Epidermal melanocyte (primary cell): ENCODE results near the gene CAPSL.
"Not testable (repeated sequence)": the region's sequence is repeated elsewhere in the genome, so short reads cannot be mapped to it uniquely, and the experiment has no call there.

Source experiments
- DNase-seq: peaks from one replicate; pipeline ENCODE4 v3.0.0; 2011; ENCODE audit warnings: low spot score; ENCODE audit not compliant: insufficient read length

The CAPSL gene

DNA sequence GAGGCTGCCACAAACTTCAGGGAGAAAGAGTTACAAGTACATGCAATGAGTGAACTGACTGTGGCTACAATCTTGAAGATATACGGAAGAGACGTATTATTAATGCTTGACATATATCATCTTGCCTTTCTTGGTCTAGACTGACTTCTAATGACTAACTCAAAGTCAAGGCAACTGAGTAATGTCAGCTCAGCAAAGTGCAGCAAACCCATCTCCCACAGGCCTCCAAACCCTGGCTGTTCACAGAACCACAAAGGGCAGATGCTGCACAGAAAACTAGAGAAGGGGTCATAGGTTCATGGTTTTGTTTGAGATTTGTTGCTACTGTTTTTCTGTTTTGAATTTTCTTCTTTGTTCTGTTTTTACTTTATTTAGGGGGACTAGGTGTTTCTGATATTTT is 60.8 kb downstream of the CAPSL start:
- no peak for DNase-seq

DNA sequence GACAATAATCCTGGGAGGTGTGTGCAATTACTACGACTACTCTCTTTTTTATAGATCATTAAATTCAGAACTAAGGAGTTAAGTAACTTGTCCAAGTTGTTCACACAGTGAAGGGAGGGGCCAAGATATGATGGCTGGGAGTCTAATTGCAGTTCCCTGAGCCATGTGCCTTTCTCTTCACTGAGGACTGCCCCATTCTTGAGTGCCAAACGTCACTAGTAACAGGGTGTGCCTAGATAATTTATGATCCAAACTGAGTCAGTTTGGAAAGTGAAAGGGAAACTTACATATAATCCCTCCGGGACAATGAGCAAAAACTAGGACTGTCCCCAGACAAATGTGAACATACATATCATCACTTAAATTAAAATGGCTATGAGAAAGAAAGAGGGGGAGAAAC is 61.5 kb downstream of the CAPSL start:
- no peak for DNase-seq

DNA sequence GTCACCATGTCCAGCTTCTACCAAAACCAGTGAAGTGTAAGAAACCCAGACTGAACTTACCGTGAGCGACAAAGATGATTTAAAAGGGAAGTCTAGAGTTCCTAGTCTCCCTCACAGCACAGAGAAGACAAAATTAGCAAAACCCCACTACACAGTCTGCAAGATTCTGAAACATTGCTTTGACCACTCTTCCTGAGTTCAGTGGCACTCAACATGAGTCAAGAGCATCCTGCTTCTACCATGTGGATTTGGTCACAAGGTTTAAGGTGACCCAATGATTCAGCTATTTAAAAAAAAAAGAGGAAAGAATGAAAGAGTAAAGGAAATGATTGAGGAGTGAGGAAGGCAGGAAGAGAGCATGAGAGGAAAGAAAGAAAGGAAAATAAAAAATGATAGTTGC is 62.0 kb downstream of the CAPSL start:
- no peak for DNase-seq

DNA sequence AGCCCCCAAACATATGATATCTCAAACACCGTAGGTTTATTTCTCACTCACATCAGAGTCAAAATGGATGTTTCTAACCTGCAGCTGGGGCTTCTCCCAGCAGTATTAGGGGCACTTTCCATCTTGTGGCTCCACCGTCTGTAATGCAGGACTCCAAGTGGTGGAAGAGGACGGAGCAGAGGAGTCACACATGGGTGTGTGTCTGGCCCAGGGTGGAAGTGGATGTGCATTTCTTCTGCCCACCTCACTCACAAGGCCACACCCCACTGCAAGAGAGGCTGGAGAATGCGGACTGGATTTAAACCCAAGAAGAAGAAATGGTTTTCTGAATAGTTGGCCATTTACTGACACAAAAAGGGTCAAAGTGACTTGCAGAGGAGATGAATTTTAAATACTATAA is 67.8 kb downstream of the CAPSL start:
- no peak for DNase-seq

DNA sequence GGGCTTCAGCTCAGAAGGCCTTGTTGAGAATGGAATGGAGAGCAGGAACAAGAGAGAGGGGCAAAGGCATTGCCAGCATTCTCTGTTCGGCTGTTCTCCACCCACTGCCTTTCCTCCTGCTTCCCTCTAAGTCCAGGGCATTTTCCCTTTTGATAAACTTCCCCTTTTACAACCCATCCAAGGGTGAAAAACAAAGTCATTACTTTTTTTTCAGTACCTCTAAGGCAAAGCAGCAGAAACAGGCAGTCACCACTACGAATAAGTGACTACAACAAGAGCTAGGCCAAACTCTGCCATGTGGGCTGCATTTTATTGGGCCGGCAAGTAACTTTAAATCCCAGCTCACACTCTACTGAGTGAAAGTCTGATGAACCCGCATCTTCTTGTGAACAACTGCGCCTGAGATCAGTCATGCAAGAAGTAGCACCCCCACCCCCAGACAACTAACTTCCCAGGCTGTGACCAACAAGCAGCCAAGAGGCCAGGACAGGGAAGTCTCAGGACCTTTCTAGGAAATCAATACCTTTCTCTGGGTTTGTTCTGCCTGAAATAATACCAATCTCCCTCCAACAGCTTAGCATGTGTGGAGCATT is 68.6 kb downstream of the CAPSL start:
- DNase-seq, result no peak

DNA sequence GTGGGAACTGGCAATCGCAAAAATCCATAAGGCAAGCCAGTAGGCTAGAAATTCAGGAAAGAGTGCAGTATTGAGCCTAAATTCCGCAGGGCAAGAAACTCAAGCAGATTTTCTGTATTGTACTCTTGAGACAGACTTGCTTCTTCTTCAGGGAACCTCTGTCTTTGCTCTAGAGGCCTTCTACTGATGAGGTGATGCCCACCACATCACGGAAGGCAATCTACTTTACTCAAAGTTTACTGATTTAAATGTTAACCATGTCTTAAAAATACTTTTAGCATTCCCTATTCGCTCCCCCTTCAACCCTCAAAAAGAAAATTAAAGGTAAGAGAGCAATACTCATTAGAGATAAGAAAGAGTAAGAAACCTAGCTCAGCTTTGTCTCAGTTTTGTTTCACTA is 70.4 kb downstream of the CAPSL start:
- DNase-seq, result no peak

DNA sequence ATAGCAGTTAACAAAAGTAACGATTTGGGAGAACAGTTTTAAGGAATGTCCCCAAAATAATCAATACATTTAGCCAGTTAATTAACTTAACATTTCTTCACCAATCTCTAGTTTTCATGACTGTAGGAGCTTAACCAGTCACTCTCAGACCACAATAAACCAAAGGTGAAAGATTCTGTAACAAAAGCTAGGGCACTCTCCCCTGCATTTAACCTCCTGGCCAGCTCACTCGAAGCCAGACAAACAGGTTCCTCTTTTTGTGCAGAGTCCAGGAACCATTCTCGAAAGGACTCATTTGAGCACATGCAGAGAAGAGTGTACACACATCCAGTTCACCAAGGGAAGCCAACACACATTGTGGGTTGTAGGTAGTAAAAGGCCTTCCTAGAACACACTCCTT is 75.3 kb downstream of the CAPSL start:
- no peak for DNase-seq

DNA sequence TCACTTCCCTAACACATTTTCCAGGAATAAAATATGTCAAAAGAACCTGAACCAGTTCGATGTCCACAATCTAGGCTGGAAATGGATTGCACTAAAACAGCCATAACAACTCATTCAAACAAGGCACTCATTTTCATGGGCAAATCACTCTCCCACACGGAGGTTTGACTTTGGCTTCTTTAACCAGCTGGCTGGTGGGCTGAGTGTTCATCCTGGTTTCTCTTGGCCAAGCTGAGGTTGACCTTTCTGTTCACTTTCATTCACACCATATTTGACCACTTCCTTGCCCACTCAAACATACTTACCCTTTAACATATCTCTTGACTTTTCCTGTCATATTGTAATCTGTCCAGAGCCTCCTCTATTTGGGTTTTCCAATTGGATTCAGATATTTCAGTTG is 76.3 kb downstream of the CAPSL start:
- DNase-seq, result no peak

DNA sequence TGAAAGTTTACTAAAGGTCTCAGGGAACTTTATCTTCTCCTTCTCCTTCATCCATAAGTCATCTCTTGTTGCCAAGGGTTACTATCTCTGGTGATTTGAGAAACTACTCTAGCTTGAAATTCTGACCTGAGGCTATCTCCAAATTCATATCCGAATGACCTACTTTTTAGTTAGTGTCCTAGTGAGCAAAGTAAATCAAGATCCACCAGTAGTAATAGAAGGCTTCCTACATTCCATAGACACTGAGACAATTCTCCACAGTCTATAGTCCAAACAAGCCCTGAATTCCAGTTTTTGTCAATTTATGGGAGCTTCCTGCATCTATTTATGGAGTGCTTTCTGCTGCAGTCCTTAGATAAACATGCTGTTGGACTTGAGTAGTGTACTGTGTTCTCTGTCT is 76.7 kb downstream of the CAPSL start:
- DNase-seq, result no peak

DNA sequence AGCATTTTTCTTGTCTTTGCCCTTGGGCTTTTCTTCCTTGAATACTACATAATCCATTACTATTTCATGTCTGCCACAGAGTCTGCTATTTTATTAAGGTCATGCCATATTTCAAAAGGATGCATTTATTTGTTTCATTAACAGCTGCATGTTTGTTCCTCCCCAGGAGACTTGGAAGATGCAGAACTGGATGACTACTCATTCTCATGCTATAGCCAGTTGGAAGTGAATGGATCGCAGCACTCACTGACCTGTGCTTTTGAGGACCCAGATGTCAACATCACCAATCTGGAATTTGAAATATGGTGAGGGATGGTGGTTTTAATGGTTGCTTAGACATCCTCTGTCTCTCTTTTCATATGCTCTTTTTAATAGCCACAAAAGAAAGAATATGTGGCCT is 77.7 kb downstream of the CAPSL start:
- DNase-seq, result peak; percentile 63

DNA sequence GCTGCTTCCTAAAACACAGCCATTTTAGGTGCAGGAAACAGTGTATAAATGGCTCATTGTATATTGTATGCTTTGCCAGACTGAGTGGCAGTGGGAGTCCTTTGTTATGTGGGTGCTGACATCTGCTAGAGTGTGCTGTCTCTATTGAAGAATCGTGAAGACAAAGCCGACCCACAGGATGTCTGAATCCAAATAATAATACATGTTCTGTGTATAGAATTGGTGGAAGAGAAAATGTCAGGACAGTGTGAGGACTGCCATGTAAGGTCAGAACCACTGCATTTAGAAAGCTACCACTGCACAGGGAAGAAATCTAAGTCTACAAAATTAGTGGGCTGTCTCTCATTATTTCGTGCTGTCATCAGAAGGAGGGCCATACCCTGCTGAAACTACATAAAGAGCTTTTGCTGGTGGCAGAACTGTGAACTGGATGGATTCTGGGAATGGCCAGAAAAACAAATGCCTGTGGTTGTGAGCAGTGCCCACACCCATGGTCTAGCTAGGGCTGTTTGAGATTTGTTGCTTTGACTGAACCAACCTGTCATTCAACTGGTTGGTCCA is 79.2 kb downstream of the CAPSL start:
- DNase-seq, result no peak

DNA sequence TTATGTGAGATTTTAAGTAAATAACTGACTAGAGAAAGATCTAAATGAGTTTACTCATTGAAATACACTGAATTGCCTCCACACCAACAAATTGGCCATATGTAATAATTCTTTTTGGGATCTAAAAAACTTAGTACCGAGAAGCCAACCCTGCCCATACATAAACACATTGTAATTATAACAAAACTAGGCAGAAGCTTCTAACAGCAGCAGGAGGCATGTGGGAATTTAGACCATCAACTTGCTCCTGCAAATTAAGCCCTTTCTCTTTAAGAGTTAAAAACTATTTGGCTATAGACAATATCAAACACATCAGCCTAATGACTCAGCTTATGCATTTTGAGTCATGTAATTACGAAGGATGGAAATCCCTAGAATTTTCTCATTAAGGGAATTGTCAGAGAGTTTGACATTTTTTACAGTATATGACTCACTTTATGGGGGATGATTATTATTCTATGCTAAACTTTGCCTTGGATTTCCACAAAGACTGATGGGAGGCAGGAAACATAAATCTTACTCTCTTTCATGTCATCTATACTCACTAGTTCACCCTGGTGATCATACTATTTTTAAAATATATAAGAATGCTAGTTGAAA is 80.7 kb downstream of the CAPSL start:
- no peak for DNase-seq

DNA sequence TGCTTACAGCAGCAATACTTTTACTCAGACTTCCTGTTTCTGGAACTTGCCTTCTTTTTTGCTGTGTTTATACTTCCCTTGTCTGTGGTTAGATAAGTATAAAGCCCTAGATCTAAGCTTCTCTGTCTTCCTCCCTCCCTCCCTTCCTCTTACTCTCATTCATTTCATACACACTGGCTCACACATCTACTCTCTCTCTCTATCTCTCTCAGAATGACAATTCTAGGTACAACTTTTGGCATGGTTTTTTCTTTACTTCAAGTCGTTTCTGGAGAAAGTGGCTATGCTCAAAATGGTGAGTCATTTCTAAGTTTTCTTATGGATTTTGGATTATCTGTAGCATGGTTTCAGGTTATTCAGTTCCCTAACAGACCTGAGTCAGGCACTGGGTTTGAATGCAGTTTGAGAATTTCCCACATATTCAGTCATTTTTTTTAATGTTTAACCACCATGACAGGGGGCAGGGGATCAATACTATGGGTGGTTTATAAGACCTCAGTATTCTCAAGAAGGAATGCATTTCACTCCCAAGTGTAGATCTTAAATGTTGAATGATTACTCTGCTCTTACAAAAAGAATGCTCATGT is 81.6 kb downstream of the CAPSL start, which contains the start of gene IL7R:
IL7R (plus strand) TSS at position 127 of the 587 bp plus-strand sequence; CDS start at position 214, 87 bp downstream.
- no peak for DNase-seq

DNA sequence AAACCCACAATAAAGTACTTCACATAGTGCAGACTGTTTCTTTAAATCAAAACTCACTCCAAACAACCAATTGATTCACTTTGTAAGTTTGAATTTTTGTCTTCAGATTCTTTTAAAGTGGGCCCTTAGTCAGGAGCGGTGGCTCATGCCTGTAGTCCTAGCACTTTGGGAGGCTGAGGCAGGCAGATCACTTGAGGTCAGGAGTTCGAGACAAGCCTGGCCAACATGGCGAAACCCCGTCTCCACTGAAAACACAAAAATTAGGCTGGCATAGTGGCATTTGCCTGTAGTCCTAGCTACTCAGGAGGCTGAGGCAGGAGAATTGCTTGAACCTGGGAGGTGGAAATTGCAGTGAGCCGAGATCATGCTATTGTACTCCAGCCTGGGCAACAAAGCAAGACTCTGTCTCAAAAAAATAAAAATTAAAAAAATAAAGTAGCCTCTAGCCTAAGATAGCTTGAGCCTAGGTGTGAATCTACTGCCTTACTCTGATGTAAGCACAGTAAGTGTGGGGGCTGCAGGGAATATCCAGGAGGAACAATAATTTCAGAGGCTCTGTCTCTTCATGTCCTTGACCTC is 82.1 kb downstream of the CAPSL start:
- DNase-seq, result not testable (repeated sequence)

DNA sequence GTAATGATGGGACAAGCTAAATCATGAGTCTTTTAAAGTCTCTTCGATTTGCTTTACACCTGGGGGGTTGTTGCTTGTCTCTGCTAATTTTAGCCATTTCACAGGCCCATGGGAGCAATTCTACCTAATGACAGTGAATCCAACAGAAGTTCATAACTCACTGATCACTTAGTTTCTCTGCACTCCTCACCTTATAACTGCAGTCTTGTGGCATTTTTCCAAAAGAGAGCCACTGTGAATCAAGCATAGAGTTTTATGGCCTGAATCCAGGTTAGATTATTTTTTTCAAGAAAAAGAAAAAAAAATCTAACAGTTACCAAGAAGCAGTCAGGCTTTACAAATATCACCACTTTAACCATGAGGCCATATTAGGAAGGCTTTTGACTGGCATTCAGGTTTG is 83.2 kb downstream of the CAPSL start:
- no peak for DNase-seq
